Vagina (tissue), 2 donors: ENCODE data around the gene CNOT1.
A peak's percentile ranks its signal among the peaks of the same experiment; 100 is the strongest.

Experiments
- CTCF ChIP-seq, 3 experiments: fragments of 450-650 bp in 2 of 3; fragments of 200-600 bp in 1 of 3; sonication (generic) in 1 of 3; IDR thresholded peaks; one replicate each; pipeline ENCODE4 v1.5.1; 2017 to 2019; ENCODE audit warnings: antibody characterized with exemption in 3 of 3, mild to moderate bottlenecking in 2 of 3, moderate library complexity in 2 of 3
- POLR2A ChIP-seq, 2 donors: fragments of 450-650 bp; IDR thresholded peaks; one replicate each; pipeline ENCODE4 v1.6.1; 2017; ENCODE audit warnings: antibody characterized with exemption in 2 of 2, mild to moderate bottlenecking in 2 of 2, moderate library complexity in 2 of 2
- POLR2AphosphoS5 ChIP-seq, 2 donors: sonication (generic); formaldehyde crosslinking; IDR thresholded peaks; one replicate each; pipeline ENCODE4 v1.9.0; 2017; ENCODE audit warnings: antibody characterized with exemption in 2 of 2, mild to moderate bottlenecking in 2 of 2, low read depth in 1 of 2; ENCODE audit not compliant: insufficient read depth in 1 of 2

- no peak for TF ChIP-seq CTCF (IDR thresholded peaks at IDR 0.05)
- peak; percentile 24 to 78 for TF ChIP-seq POLR2A (IDR thresholded peaks at IDR 0.05)
- TF ChIP-seq POLR2AphosphoS5 (IDR thresholded peaks at IDR 0.05; ENCODE audit: insufficient read depth in 1 of 2, low read depth in 1 of 2): peak; percentile 92 to 96
These were observed at the start of gene CNOT1 for GRCh38 chr16:58629733-58630640.
